Hematopoietic multipotent progenitor cell (in vitro differentiated cells): ENCODE measurements around the gene MLLT10. TPM values are rescaled to one million over a fixed set of nuclear protein-coding genes. Genes with fewer than 3 reads are reported as not detected.
"Not testable (repeated sequence)": the region's sequence is repeated elsewhere in the genome, so short reads cannot be mapped to it uniquely, and the experiment has no call there.

Experiments
- DNase-seq, 3 donors: peaks; one replicate each; pipeline ENCODE4 v3.0.0-alpha.2; 2011 to 2015; ENCODE audit warnings: low read depth in 2 of 3, low spot score in 2 of 3
- total RNA-seq: library from RNA; depleted of rRNA; stranded (reverse); fragments of >200 nt; gene quantifications from one replicate; pipeline ENCODE4 v1.2.3, GENCODE V29; 2012

MLLT10 gene
- total RNA-seq, 1 donor, result 53.6 TPM

DNA sequence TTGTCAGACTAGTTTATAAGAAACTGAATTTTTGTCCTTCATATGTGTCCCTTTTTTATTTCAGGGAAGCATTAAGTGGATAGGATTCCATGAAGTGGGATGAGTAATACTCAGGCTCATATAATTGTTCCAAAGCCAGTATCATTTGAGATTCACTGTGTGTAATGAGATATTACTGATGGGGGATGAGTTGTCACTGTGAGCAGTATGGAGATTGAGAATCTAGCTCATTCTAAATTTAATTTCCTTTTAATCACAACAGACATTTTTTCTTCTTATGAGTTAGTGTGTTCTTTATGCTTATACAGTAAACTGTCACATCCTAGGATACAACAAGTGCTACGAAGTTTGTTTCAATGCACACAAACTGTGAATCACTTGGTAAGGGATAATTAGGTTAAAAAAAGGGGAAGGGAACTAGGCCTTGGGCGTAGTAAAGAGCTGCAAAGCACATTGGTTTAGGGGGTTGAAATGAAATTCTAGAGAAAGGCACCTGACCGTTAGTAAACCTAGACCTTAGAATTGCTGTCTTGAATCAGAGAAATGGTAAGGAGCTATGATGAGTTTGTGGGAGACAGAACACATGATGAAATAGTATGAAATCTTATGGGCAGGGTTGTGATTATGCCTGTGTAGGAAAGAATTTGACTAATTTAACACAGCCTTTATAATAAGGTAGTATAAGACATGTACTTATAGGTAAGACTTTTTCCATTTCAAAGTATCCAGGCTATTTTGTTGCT lies 153.4 kb downstream of the MLLT10 start:
- no peak for DNase-seq

DNA sequence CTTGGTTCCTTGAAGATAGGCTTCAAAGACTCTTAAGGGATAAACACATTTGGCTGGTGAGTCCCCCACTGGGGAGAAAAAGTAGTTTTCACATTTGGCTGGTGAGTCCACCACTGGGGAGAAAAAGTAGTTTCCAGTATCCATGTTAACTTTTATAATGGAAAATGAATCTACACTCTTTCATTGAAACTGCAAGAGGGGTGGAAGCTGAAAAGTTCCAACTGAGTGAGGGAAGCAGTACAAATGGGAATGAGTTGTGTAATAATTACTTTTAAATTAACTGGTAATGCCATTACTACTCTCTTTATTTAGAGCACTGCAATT lies 153.9 kb downstream of the MLLT10 start:
- no peak for DNase-seq

DNA sequence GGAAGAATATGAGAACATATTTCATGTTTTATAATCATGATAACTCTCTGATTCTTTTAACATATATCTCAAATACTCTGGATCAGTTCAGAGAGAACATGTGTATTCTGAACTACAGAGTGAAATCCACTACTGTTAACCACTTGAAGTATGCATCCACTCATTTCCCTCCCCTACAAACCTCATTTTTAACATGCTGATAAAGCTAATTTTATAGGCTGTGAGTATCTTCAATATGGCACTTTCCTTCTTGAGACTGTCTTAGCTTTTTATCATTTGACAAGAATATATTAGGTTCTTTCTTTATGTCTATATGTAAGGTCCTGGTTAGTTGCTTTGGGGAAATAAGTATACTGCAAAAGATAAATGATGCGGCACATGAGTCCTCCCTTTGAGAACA lies 154.8 kb downstream of the MLLT10 start:
- no peak for DNase-seq

DNA sequence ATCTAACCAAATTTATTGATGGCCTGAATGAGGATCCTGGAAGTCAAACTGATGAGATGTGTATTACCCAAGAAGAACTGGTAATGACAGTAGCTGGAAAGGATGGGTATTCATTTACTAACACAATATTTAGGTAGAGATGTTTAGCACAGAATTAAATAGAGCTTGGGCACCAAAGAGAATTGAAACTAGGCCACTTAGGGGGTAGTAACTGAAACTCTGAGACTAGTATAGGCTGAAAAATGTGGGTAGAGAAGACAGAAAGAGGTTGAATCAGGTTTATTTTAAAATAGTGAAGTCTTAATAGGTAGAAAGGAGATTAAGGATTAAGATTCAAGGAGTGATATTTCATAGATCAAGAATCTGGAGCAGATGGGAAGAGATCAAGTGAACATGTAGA lies 155.8 kb downstream of the MLLT10 start:
- DNase-seq, result no peak

DNA sequence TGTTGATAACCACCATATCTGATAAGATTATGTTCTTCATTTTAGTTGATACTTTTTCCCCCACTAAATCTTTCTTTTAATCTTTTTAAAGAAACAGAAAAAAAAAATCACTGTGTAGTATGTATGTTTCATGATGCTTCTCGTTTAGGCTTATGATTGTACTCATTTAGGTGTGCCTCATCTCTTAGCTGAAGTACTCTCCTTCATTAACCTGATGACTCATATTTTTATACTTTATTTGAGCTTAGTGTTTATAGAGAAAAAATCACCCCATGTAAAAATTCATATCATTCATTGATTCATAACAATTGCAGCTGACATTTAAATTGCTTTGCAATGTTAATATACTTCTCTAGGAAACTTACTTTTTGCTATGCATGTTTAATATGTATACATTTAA lies 158.9 kb downstream of the MLLT10 start:
- no peak for DNase-seq

DNA sequence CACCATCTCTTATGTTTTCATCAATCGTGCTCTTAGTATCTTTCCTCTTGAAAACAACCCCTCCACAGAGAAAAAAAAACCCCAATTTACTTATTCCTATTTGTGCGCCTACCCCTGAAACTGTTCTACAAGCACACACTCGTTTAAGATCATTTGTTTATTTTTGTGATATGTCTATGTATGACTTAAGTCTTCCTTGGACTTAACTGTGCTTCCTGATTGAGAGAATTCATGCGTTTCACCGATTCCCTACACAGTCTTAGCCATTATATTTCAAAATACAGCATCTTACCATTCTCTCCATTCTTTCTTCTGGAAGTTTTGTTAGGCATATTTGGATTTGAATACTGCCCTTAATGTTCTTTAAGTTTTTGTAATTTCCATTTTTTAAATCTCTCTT lies 159.4 kb downstream of the MLLT10 start:
- DNase-seq, result no peak

DNA sequence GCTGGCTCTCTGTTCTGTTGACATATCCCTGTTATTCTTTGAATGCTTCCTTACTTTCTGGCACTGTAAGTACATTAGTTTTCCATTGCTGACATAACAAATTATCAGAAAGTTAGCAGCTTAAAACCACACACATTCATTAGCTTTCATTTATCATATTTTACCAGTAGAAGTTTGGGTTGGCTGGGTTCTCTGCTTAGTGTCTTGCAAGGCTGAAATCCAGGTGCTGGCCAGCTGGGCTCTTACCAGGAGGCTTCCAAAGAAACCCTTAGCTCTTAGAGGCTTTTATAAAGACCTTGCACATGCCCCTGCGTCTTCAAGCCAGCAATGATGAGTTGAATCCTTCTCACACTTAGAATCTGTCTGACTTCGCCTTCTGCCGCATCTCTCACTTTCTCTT lies 160.6 kb downstream of the MLLT10 start:
- DNase-seq, result no peak

DNA sequence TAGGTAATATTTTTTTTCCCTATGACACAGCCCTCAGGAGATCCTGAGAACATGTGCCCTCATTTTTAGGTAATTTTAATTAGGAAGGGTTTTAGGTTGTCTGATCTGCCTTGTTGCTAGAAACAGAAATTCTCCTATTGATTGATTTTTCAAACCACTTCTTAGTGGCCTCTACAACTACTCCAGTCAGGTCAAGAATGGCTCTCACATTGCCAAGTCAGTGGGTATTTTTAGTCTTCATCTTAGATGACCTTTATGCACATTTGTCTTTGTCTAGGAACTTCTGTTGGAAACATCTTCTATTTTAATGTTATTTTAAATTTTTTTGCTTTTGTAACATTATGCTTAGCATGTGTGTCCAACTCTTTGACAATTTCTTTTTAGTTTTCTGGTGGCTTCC lies 162.3 kb downstream of the MLLT10 start:
- no peak for DNase-seq

DNA sequence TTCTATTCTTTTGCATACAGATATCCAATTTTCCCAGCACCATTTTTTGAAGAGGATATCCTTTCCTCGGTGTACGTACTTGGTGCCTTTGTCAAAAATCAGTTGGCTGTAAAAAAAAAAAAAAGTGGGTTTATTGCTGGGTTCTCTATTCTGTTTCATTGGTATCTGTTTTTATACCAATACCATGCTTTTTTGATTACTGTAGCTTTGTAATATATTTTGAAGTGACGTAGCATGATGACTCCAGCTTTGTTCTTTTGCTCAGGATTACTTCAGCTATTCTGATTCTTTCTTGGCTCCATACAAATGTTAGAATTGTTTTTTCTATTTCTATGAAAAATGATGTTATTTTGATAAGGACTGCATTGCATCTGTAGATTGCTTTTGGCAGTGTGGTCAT lies 165.5 kb downstream of the MLLT10 start:
- no peak for DNase-seq

DNA sequence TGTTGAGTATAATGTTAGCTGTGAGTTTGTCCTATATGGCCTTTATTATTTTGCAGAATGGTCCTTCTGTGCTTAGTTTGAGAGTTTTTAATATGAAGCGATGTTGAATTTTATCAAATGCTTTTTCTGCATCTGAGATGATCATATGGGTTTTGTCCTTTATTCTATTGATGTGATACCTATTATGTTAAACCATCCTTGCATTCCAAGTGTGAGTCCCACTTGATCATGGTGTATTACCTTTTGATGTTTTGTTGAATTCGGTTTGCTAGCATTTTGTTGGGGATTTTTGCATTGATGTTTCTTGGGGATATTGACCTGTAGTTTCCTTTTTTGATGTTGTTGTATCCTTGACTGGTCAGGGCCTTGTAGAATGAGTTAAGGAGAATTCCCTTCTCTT lies 166.4 kb downstream of the MLLT10 start:
- peak in 1 of 3 donors; percentile 16 for DNase-seq

DNA sequence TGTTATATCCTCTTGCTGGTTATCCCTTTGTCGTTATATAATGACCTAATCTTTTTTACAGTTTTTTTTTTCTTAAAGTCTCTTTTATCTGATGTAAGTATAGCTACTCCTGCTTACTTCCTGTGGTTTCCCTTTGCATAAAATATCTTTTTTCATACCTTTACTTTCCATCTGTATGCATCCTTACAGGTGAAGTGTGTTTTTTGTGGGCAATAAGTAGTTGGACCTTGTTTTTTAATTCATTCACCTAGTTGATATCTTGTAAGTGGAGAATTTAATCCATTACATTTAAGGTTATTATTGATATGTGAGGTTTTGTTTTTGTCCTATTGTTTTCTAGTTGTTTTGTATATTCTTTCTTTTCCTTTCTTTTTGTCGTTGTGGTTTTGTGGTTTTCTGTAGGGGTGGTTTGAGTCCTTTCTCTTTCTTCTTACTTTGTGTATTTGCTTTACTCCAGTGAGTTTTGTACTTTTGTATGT lies 168.6 kb downstream of the MLLT10 start:
- DNase-seq, result peak in 2 of 3 donors; percentile 6 to 59

DNA sequence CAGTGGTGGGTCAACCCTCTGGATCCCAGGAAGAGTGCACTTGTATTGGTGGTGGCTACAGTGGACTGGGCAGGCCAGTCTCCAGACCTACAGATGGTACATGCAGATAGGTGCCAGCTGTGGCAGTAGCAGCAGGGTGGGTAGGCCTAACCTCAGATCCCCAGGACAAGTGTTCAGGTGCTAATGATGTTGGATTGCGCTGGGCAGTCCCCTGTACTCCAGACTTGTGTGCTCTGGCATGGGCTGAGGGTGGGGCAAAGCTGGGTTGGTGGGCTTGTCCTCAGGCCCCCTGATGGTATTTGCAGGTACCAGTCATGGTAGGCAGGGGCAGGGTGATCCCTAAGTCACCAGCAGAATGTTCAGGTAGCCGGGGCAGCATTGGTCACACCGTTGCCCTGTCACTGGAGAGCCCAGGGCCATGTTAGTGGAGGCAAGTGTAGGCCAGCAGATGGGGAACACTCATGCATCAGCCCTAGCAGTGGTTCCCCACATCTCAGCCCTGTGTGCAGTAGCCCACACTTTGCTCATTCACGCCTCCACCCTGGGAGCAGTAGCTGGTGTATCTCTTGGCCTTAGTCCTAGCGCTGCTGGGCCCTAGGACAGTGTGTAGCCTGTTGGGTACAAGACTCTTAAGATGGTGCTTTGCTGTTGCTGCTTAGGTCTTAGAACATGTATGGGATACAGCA lies 171.3 kb downstream of the MLLT10 start:
- no peak for DNase-seq

DNA sequence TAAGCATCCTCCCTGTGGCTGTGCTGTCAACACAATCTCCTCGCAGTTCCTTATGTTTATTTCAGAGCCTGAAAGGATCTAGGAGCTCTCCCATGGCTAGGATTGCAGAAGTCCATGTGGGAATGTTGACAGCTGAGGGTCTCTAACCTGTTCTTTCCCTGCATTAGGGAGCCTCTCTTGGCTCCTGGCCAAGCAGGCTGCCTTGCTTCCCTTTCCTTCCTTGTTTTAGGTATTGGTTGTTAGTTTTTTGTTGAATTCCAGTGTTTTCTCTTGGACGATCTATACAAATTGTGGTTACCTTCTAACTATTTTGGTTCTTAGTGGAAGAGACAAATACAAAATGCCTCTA lies 171.8 kb downstream of the MLLT10 start:
- DNase-seq, result no peak

DNA sequence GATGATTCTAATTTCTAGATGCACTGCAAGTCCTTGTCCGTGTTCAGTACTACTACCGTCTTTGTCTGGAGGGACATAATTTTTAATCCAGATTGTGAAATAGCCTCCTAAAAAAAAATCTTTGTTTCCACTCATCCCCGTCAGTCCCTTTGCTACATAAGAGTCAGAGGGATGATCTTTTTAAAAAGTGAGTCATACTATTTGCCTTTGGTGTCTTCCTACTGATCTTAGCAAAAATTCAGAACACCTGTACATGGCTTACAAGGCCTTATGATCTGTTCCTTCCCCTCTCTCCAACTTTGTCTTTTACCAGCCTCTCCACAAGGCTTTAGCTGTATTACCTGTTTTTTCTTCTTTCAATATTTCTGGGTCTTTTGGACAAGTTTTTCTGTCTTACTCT lies 173.5 kb downstream of the MLLT10 start:
- DNase-seq, result no peak

DNA sequence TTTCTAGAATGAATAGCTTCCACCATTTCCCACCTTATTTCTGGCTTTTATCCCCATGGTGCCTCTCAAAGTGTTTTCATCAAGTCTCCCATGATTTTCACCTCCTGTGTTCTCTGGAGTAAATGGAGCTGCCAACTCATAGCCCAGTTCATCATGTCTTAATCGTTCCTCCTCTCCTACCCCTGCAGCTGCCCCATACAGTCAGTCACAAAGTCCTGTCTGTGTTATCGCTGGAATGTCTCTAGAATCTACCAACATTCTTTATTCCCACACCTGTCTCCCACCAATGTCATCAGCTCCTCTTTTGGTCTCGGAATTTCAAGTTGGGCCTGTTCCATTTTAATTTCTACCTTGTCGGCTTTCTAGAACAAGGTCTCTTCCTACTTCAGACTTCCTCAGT lies 178.9 kb downstream of the MLLT10 start:
- no peak for DNase-seq

DNA sequence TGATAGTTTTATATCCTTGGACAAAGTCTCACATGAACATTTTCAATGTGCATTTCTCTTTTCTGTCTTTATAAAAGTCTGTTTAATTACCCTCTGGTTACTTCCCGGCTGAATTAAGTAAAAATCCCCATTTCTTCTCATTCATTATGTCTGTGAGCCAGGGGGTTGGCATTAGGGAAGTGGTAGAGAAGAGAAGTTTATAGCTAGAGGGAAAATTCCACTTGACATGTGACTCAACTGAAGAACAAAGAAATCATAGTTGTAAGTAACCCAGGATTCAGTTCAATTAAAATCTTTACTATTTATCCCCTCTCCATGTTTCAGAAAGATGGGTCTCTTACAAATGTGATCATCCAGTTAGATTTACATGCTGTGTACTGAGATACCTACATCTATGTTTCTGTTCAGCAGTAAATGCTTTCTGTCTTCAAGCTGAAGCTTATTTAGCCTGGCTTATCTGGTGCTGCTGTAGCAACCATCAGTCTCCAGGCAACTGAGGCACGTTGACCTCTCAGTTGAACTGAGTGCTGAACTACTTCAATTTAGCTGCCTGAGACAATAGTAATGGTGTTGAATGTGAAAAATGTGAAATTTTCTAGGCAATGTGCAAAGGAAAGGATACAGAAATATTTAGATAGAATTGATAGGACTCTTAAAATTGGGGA lies 181.6 kb downstream of the MLLT10 start:
- DNase-seq, result no peak

DNA sequence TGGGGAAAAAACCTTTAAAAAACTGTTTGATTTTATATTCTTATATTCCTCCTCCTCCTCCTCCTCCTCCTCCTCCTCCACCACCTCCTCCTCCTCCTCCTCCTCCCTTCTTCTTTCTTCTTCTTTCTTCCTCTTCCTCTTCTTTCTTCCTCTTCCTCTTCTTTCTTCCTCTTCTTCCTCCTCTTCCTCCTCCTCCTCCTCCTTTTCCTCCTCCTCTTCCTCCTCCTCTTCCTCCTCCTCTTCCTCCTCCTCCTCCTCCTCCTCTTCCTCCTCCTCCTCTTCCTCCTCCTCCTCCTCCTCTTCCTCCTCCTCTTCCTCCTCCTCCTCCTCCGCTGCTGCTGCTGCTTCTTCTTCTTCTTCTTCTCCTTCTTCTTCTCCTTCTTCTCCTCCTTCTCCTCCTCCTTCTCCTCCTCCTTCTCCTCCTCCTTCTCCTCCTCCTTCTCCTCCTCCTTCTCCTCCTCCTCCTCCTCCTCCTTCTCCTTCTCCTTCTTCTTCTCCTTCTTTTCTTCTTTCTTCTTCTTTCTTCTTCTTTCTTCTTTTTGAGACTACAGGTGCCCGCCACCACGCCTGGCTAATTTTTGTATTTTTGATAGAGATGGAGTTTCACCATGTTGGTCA lies 183.5 kb downstream of the MLLT10 start:
- DNase-seq, result not testable (repeated sequence)

DNA sequence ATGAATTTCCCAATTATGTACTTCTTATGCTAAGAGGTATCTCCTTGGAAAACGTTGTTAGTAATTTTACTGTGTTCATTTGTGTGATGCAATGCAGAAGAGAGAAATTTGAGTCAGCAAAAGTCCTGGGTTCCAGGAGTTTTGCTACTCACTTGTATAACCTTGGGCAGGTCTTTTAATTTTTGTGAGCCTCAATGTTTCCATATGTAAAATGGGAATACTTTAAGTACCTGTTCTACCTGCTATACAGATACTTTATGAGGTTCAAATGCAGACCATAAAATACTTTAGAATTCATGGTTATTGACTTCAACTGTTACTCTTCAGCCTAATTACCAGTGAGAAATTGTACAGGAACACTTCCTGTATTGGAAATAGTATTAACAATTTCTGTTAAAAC lies 185.5 kb downstream of the MLLT10 start:
- DNase-seq, result no peak

DNA sequence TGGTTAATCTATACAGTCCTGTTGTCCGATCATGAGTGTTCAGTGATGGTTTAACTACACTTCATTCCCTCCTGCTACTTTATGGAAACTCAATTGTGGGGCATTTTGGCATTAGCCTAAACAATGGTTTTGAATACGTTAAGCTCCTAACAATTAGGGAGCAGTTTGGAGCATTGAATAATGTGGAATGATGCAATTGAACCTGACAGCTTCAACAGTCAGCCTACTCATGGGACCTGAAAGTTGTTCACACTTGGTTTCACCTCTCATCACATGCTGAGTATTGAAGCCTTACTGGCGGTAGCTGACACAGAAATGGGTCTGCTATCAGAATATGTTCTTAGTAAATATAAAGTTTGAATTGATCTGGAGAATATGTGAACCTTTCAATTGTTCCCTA lies 186.1 kb downstream of the MLLT10 start:
- DNase-seq, result no peak

DNA sequence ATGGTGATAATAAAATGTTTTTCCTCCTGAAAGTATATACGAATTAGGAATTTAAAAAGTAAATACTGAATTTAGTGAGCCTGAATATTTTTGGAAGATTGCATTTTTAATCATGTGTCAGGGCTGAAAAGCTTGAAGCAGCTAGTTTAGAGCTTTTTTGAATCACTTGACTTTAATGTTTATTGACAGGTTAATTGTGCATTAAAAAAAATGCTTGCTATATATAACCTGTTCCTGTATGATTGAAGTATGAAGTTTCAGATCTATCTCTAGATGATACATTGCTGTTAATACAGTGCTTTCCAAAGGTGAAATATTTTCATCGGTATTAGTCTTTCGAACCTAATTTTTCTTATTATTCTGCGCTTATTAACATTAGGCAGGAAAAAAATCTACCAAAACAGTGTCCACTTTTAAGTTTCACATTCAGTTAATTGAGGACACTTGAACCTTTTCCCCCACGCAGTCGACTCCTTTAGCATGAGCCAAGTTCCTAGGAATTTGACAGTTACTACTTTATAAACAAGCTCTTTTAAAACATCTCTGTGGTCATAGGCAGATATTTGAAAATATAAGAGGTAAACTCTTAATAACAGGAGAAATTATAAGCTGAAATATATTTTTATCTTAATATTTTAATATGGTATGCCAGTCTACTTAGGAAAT lies 187.1 kb downstream of the MLLT10 start:
- no peak for DNase-seq

DNA sequence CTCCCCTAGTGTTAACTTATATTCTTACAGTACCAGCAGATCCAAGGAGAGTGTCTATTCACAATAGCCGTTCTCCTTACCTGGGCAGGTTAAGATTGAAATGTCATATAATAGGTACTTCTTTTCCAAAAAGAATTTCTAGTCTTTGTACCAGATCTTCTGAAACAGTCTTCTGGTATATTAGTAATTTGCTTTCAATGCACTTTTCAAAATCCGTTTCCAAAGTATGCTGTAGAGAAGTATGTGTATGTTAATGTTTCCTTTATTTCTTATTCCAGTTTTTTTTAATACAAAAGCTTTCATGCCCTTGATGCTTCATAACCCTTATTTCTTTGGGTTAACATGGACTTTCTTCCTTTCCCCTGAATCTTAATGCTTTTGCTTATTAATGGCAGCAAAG lies 188.2 kb downstream of the MLLT10 start:
- DNase-seq, result no peak
